C4-2B (cell line): ENCODE measurements around the gene RASA3.

ENCODE experiments used
- H3K27ac ChIP-seq: fragments of 450-650 bp; 2 replicates; pipeline ENCODE4 v1.5.1; 2017
- CTCF ChIP-seq: fragments of 450-650 bp; conservative IDR thresholded peaks from 2 replicates; pipeline ENCODE4 v1.5.1; 2017; ENCODE audit warnings: mild to moderate bottlenecking
- ZFX ChIP-seq: fragments of 450-650 bp; IDR thresholded peaks from 2 replicates; pipeline ENCODE4 v1.6.1; 2017

Gene RASA3

GRCh38 chr13:114124921-114125320 lies 7.5 kb downstream of the RASA3 start:
- H3K27ac ChIP-seq = no peak overlapping the region
- TF ChIP-seq CTCF (no peak), ZFX (no peak)

GRCh38 chr13:114124431-114124830 lies 8.0 kb downstream of the RASA3 start:
- no peak overlapping the region for H3K27ac ChIP-seq
- TF ChIP-seq CTCF (no peak), ZFX (no peak)

- H3K27ac ChIP-seq = no peak overlapping the region
- TF ChIP-seq CTCF (no peak), ZFX (no peak)
Observed at GRCh38 chr13:114123876-114124275, 8.5 kb downstream of the RASA3 start.

- no peak overlapping the region for H3K27ac ChIP-seq
- TF ChIP-seq CTCF (no peak), ZFX (no peak)
Observed at GRCh38 chr13:114123448-114123847, 9.0 kb downstream of the RASA3 start.

- H3K27ac ChIP-seq = no peak overlapping the region
- TF ChIP-seq ZFX (no peak), CTCF (no peak)
Observed at GRCh38 chr13:114122591-114123211, 9.7 kb downstream of the RASA3 start.

- TF ChIP-seq ZFX = no peak
- TF ChIP-seq CTCF = no peak
- no peak overlapping the region for H3K27ac ChIP-seq
Observed at GRCh38 chr13:114122127-114122511, 10.3 kb downstream of the RASA3 start.

- no peak for TF ChIP-seq ZFX
- no peak for TF ChIP-seq CTCF
- no peak overlapping the region for H3K27ac ChIP-seq
Observed at GRCh38 chr13:114121496-114122126, 10.8 kb downstream of the RASA3 start.
